HepG2 (cell line): Measurements from ENCODE around the gene AMOTL2. TPM values are rescaled to one million over a fixed set of nuclear protein-coding genes. Genes with fewer than 3 reads are reported as not detected.

Experiments used
- ATAC-seq: fragments of 200-7000 bp; cut with Tn5 transposase; 3 replicates; pipeline ENCODE4 v1.9.1; 2020; ENCODE audit warnings: mild to moderate bottlenecking, moderate library complexity
- BruUV-seq: library from RNA; stranded (reverse); fragments of 400-500 nt; replicated peaks from 2 replicates; lab custom pipeline; 2021; lab: Mats Ljungman, UMichigan
- CTCF ChIA-PET: fragments of 300-600 bp; formaldehyde crosslinking; extraction: SDS; loops from one replicate; lab custom pipeline; 2021; ENCODE audit warnings: low total read pairs, inconsistent platforms, low intra/inter-chr PET ratio; lab: Yijun Ruan, JAX
- POLR2A ChIA-PET: fragments of 350-600 bp; sonication (Branson Sonifier 250); formaldehyde crosslinking; loops from one replicate; lab custom pipeline; 2020; ENCODE audit warnings: antibody characterized with exemption, inconsistent platforms; lab: Yijun Ruan, JAX
- DNase-seq: peaks from one replicate; pipeline ENCODE4 v3.0.0-alpha.2; 2015; ENCODE audit warnings: low spot score
- FAIRE-seq: peaks from 3 replicates; lab custom pipeline; 2011; peaks lifted over from hg19 to GRCh38; lab: Jason Lieb, UNC
- H2AFZ ChIP-seq: one replicate; pipeline ENCODE4 v1.6.1; 2011; ENCODE audit warnings: low read length, inconsistent platforms
- H3K27ac ChIP-seq: fragments of 300-600 bp; 3 replicates; pipeline ENCODE4 v1.8.0; 2011; ENCODE audit warnings: mixed run types, mild to moderate bottlenecking, mixed read lengths, low read length, inconsistent platforms; ENCODE audit not compliant: insufficient read depth; ENCODE audit errors: extremely low read length
- H3K27me3 ChIP-seq, 2 experiments: fragments of 200-600 bp in 1 of 2; 2 replicates in 1 of 2; 3 replicates in 1 of 2; pipeline versions ENCODE4 v1.6.0 to v1.8.0; 2011; ENCODE audit warnings: low read length in 2 of 2, mild to moderate bottlenecking in 2 of 2, moderate library complexity in 2 of 2, inconsistent platforms in 1 of 2; ENCODE audit not compliant: insufficient read depth in 2 of 2, control insufficient read depth in 1 of 2
- H3K36me3 ChIP-seq, 2 experiments: fragments of 200-600 bp in 1 of 2; replicated peaks in 1 of 2; 2 replicates in 1 of 2; 3 replicates in 1 of 2; pipeline versions ENCODE4 v1.5.1 to v1.8.0; 2011; ENCODE audit warnings: low read length in 2 of 2, inconsistent platforms in 1 of 2; ENCODE audit not compliant: insufficient read depth in 2 of 2, control insufficient read depth in 1 of 2
- H3K4me1 ChIP-seq: 2 replicates; pipeline ENCODE4 v1.5.1; 2012; ENCODE audit warnings: low read length, inconsistent platforms; ENCODE audit not compliant: insufficient read depth
- H3K4me2 ChIP-seq: 2 replicates; pipeline ENCODE4 v1.6.0; 2011; ENCODE audit warnings: low read depth, low read length, inconsistent platforms
- H3K4me3 ChIP-seq, 3 experiments: fragments of 200-600 bp in 1 of 3; sonication (generic), shearing (Covaris generic) in 1 of 3; replicated peaks in 1 of 3; 2 replicates each; pipeline ENCODE4 v1.5.1; 2011 to 2016; ENCODE audit warnings: low read length in 3 of 3, inconsistent platforms in 2 of 3, low read depth in 2 of 3, mild to moderate bottlenecking in 2 of 3, control low read depth in 1 of 3, mixed read lengths in 1 of 3; ENCODE audit not compliant: insufficient read depth in 1 of 3
- H3K79me2 ChIP-seq: one replicate; pipeline ENCODE4 v1.6.1; 2011; ENCODE audit warnings: low read length, inconsistent platforms; ENCODE audit not compliant: insufficient read depth
- H3K9ac ChIP-seq: 2 replicates; pipeline ENCODE4 v1.6.0; 2011; ENCODE audit warnings: mild to moderate bottlenecking, low read depth, low read length, inconsistent platforms; ENCODE audit not compliant: insufficient read depth
- H3K9me3 ChIP-seq: 2 replicates; pipeline ENCODE4 v1.5.1; 2012; ENCODE audit warnings: mild to moderate bottlenecking, low read length
- H4K20me1 ChIP-seq: 2 replicates; pipeline ENCODE4 v1.6.0; 2011; ENCODE audit warnings: inconsistent platforms, mild to moderate bottlenecking, low read length, moderate library complexity; ENCODE audit not compliant: insufficient read depth
- CBFB ChIP-seq: sonication (generic); formaldehyde crosslinking; IDR thresholded peaks from 2 replicates; pipeline ENCODE4 v1.4.0; 2020; ENCODE audit warnings: missing genetic modification reagents
- HINFP ChIP-seq: sonication (generic); formaldehyde crosslinking; IDR thresholded peaks from 2 replicates; pipeline ENCODE4 v1.4.0; 2020; ENCODE audit warnings: low read depth, mild to moderate bottlenecking, missing genetic modification reagents
- HNRNPL ChIP-seq: fragments of 200-400 bp; formaldehyde crosslinking; IDR thresholded peaks from 2 replicates; pipeline ENCODE4 v1.6.1; 2017; ENCODE audit warnings: mild to moderate bottlenecking, low read depth, low read length
- NFIC ChIP-seq: IDR thresholded peaks from 2 replicates; pipeline ENCODE4 v1.6.1; 2012; ENCODE audit warnings: mild to moderate bottlenecking, low read length, inconsistent platforms
- PHF5A ChIP-seq: IDR thresholded peaks from one replicate; pipeline ENCODE4 v1.6.1; 2018; ENCODE audit warnings: low read depth, missing genetic modification reagents; ENCODE audit not compliant: unreplicated experiment
- SALL2 ChIP-seq: sonication (generic); formaldehyde crosslinking; IDR thresholded peaks from 2 replicates; pipeline ENCODE4 v1.8.1; 2023; ENCODE audit warnings: mild to moderate bottlenecking, missing genetic modification reagents, inconsistent platforms
- ZC3H13 ChIP-seq: sonication (generic); formaldehyde crosslinking; IDR thresholded peaks from 2 replicates; pipeline ENCODE4 v1.8.1; 2023; ENCODE audit warnings: mild to moderate bottlenecking, missing genetic modification reagents, moderate library complexity
- ZNF205 ChIP-seq: IDR thresholded peaks from 2 replicates; pipeline ENCODE4 v1.6.1; 2018; ENCODE audit warnings: missing biosample characterization, missing genetic modification reagents
- ZNF777 ChIP-seq: sonication (generic); formaldehyde crosslinking; IDR thresholded peaks from 2 replicates; pipeline ENCODE4 v1.4.0; 2020; ENCODE audit warnings: missing genetic modification reagents
- WGBS: methylation state at CpG from one replicate; pipeline ENCODE4 v1.1.6; 2017; ENCODE audit warnings: low lambda C conversion rate; 5-methylcytosine and 5-hydroxymethylcytosine counted together
- in situ Hi-C: cut with HindIII; loops from 2 replicates; pipeline ENCODE4 v1.10.0; 2017; ENCODE audit warnings: low pct_unique_long_range_greater_than_20kb; ENCODE audit not compliant: extremely low pct_ligation_motif_present
- intact Hi-C: fragments of 100-400 bp; cut with micrococcal nuclease; formaldehyde crosslinking; loops from one replicate; pipeline ENCODE4 v1.10.0; 2022; ENCODE audit not compliant: unreplicated experiment
- polyA plus RNA-seq, 8 experiments: library from polyadenylated mRNA; depleted of rRNA in 3 of 8; stranded (reverse) in 7 of 8; unstranded in 1 of 8; fragments of >200 nt; fragmentation: Illumina TruSeq in 4 of 8; extraction: Trizol in 4 of 8; gene quantifications; 2 replicates each; pipeline versions ENCODE4 v1.2.1 to v1.2.3, GENCODE V29; 2011 to 2016; ENCODE audit warnings: low read depth in 4 of 8, missing spikeins in 1 of 8, mixed read lengths in 1 of 8; ENCODE audit not compliant: insufficient read depth in 1 of 8
- total RNA-seq, 5 experiments: library from RNA; depleted of rRNA; stranded (reverse); fragments of >200 nt; fragmentation: Illumina TruSeq; extraction: Trizol; gene quantifications; 2 replicates each; pipeline ENCODE4 v1.2.3, GENCODE V29; 2016; ENCODE audit warnings: low read depth in 1 of 5
- TF ChIP-seq, protein P1 (sequence below): sonication (generic); formaldehyde crosslinking; conservative IDR thresholded peaks from 2 replicates; pipeline ENCODE4 v1.4.0; 2020; ENCODE audit warnings: missing genetic modification reagents
- TF ChIP-seq, protein P2 (sequence below): sonication (generic); formaldehyde crosslinking; IDR thresholded peaks from 2 replicates; pipeline ENCODE4 v1.4.0; 2020; ENCODE audit warnings: missing genetic modification reagents, mild to moderate bottlenecking, borderline replicate concordance
- TF ChIP-seq, protein P3 (sequence below): sonication (generic); formaldehyde crosslinking; IDR thresholded peaks from 2 replicates; pipeline ENCODE4 v1.8.0; 2022; ENCODE audit warnings: mild to moderate bottlenecking, missing genetic modification reagents, borderline replicate concordance

Gene AMOTL2
- total and polyA plus RNA-seq, 2 of the 13 experiments (the other 11 are each of a cell fraction or from before 2014, with no cell fraction given) = 17.3 to 18.5 TPM

- intact Hi-C loops = no loop called here
- DNase-seq (no peak), ATAC-seq (no peak), FAIRE-seq (no peak)
- WGBS = 94% methylated on average over 8 of the region's 8 CpGs
- BruUV-seq = no TSS peak
- POLR2A ChIA-PET = interaction anchor here (1.7 to 14.6 kb wide), 3 partner anchors 9 to 51 kb away, joined by 9 to 140 read pairs (median 13); partner anchors contain the start of gene AMOTL2
- Histone ChIP-seq H3K4me2 (no peak overlapping the region), H3K9ac (no peak overlapping the region), H3K27me3 (no peaks in the 10 kb centered on the region), H3K36me3 (peaks cover 67 to 91% of the 10 kb centered on the region in 2 experiments), H4K20me1 (peaks cover 10% of the 10 kb centered on the region; the same call in 1 of the 2 replicates), H3K27ac (no peak overlapping the region), H2AFZ (no peak overlapping the region), H3K9me3 (no peaks in the 10 kb centered on the region), H3K4me3 (no peak overlapping the region), H3K4me1 (peaks cover 44% of the 10 kb centered on the region), H3K79me2 (no peaks in the 10 kb centered on the region)
- CTCF ChIA-PET = no interaction called here
- in situ Hi-C loops = no loop called here
- no peak for TF ChIP-seq ZNF777
- no peak for TF ChIP-seq HINFP (CRISPR knock-in tag)
- no peak for TF ChIP-seq HNRNPL
- no peak for TF ChIP-seq SALL2
- no peak for TF ChIP-seq ZNF205 (CRISPR knock-in tag)
- no peak for TF ChIP-seq NFIC
- TF ChIP-seq CBFB = no peak
- TF ChIP-seq, protein P1, sequence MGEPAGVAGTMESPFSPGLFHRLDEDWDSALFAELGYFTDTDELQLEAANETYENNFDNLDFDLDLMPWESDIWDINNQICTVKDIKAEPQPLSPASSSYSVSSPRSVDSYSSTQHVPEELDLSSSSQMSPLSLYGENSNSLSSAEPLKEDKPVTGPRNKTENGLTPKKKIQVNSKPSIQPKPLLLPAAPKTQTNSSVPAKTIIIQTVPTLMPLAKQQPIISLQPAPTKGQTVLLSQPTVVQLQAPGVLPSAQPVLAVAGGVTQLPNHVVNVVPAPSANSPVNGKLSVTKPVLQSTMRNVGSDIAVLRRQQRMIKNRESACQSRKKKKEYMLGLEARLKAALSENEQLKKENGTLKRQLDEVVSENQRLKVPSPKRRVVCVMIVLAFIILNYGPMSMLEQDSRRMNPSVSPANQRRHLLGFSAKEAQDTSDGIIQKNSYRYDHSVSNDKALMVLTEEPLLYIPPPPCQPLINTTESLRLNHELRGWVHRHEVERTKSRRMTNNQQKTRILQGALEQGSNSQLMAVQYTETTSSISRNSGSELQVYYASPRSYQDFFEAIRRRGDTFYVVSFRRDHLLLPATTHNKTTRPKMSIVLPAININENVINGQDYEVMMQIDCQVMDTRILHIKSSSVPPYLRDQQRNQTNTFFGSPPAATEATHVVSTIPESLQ (CRISPR knock-in tag) = no peak
- TF ChIP-seq, protein P2, sequence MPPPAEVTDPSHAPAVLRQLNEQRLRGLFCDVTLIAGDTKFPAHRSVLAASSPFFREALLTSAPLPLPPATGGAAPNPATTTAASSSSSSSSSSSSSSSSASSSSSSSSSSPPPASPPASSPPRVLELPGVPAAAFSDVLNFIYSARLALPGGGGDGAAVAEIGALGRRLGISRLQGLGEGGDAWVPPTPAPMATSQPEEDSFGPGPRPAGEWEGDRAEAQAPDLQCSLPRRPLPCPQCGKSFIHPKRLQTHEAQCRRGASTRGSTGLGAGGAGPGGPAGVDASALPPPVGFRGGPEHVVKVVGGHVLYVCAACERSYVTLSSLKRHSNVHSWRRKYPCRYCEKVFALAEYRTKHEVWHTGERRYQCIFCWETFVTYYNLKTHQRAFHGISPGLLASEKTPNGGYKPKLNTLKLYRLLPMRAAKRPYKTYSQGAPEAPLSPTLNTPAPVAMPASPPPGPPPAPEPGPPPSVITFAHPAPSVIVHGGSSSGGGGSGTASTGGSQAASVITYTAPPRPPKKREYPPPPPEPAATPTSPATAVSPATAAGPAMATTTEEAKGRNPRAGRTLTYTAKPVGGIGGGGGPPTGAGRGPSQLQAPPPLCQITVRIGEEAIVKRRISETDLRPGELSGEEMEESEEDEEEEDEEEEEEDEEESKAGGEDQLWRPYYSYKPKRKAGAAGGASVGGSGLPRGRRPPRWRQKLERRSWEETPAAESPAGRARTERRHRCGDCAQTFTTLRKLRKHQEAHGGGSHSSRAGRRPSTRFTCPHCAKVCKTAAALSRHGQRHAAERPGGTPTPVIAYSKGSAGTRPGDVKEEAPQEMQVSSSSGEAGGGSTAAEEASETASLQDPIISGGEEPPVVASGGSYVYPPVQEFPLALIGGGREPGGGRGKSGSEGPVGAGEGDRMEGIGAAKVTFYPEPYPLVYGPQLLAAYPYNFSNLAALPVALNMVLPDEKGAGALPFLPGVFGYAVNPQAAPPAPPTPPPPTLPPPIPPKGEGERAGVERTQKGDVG (CRISPR knock-in tag) = no peak
- TF ChIP-seq PHF5A (CRISPR knock-in tag) = no peak
- TF ChIP-seq, protein P3, sequence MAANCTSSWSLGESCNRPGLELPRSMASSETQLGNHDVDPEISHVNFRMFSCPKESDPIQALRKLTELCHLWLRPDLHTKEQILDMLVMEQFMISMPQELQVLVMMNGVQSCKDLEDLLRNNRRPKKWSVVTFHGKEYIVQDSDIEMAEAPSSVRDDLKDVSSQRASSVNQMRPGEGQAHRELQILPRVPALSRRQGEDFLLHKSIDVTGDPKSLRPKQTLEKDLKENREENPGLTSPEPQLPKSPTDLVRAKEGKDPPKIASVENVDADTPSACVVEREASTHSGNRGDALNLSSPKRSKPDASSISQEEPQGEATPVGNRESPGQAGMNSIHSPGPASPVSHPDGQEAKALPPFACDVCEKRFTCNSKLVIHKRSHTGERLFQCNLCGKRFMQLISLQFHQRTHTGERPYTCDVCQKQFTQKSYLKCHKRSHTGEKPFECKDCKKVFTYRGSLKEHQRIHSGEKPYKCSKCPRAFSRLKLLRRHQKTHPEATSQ (CRISPR knock-in tag) = no peak
- no peak for TF ChIP-seq ZC3H13 (CRISPR knock-in tag)
Observed at GRCh38 chr3:134364936-134365765, 9.1 kb downstream of the AMOTL2 start.
